PC-3 (cell line): ENCODE measurements around the gene ANAPC15. TPM values are rescaled to one million over a fixed set of nuclear protein-coding genes. Genes with fewer than 3 reads are reported as not detected.

Experiments used
- ATAC-seq: fragments of 200-7000 bp; cut with Tn5 transposase; 2 replicates; pipeline ENCODE4 v1.9.1; 2020; ENCODE audit warnings: mild to moderate bottlenecking, moderate library complexity
- BruUV-seq: library from RNA; stranded (reverse); fragments of 400-500 nt; replicated peaks from 2 replicates; lab custom pipeline; 2021; lab: Mats Ljungman, UMichigan
- CTCF ChIA-PET: fragments of 300-600 bp; sonication (Branson Sonifier 250); formaldehyde crosslinking; loops from one replicate; lab custom pipeline; 2022; ENCODE audit warnings: antibody characterized with exemption; lab: Charles Lee
- POLR2A ChIA-PET: fragments of 300-600 bp; sonication (Branson Sonifier 250); formaldehyde crosslinking; loops from one replicate; lab custom pipeline; 2022; ENCODE audit warnings: antibody characterized with exemption; ENCODE audit not compliant: unreplicated experiment; lab: Charles Lee
- DNase-seq: peaks from one replicate; pipeline ENCODE4 v3.0.0-alpha.2; 2015
- H2AFZ ChIP-seq: fragments of 300-600 bp; sonication (generic); 2 replicates; pipeline ENCODE4 v1.6.0; 2016; ENCODE audit warnings: antibody characterized with exemption, low read length
- H3F3A ChIP-seq: fragments of 300-600 bp; sonication (generic); one replicate; pipeline ENCODE4 v1.6.0; 2017; ENCODE audit warnings: antibody characterized with exemption, low read length, control low read depth, mild to moderate bottlenecking; ENCODE audit not compliant: unreplicated experiment
- H3K27ac ChIP-seq: fragments of 300-600 bp; sonication (generic); 2 replicates; pipeline ENCODE4 v1.5.1; 2016; ENCODE audit warnings: mild to moderate bottlenecking, low read length
- H3K27me3 ChIP-seq: fragments of 300-600 bp; sonication (generic); 2 replicates; pipeline ENCODE4 v1.6.1; 2016; ENCODE audit warnings: low read length, mixed read lengths
- H3K36me3 ChIP-seq: fragments of 300-600 bp; sonication (generic); 2 replicates; pipeline ENCODE4 v1.6.1; 2016; ENCODE audit warnings: low read depth, mixed run types, low read length, mixed read lengths
- H3K4me1 ChIP-seq: fragments of 300-600 bp; sonication (generic); 2 replicates; pipeline ENCODE4 v1.5.1; 2016; ENCODE audit warnings: low read length; ENCODE audit not compliant: insufficient read depth
- H3K4me2 ChIP-seq: fragments of 300-600 bp; sonication (generic); 2 replicates; pipeline ENCODE4 v1.6.0; 2016; ENCODE audit warnings: low read length
- H3K4me3 ChIP-seq: fragments of 300-600 bp; sonication (generic); 2 replicates; pipeline ENCODE4 v1.5.1; 2016; ENCODE audit warnings: mild to moderate bottlenecking, low read length, mixed read lengths
- H3K79me2 ChIP-seq: fragments of 300-600 bp; sonication (generic); 2 replicates; pipeline ENCODE4 v1.6.1; 2017; ENCODE audit warnings: low read length, mixed read lengths
- H3K9ac ChIP-seq: fragments of 300-600 bp; sonication (generic); 2 replicates; pipeline ENCODE4 v1.6.0; 2016; ENCODE audit warnings: mild to moderate bottlenecking, low read length
- H3K9me2 ChIP-seq: fragments of 300-600 bp; sonication (generic); replicated peaks from 2 replicates; pipeline ENCODE4 v1.6.1; 2016; ENCODE audit warnings: mixed run types, low read length, mixed read lengths
- H3K9me3 ChIP-seq: fragments of 300-600 bp; sonication (generic); 2 replicates; pipeline ENCODE4 v1.6.1; 2016; ENCODE audit warnings: low read length, mixed read lengths
- H4K20me1 ChIP-seq: fragments of 300-600 bp; sonication (generic); 2 replicates; pipeline ENCODE4 v1.6.1; 2016; ENCODE audit warnings: low read length, mixed read lengths
- EZH2 ChIP-seq: fragments of 300-600 bp; sonication (generic); IDR thresholded peaks from one replicate; pipeline ENCODE4 v1.6.1; 2017; ENCODE audit warnings: antibody characterized with exemption, mild to moderate bottlenecking, low read length; ENCODE audit not compliant: unreplicated experiment
- EZH2phosphoT487 ChIP-seq: fragments of 300-600 bp; sonication (generic); IDR thresholded peaks from 2 replicates; pipeline ENCODE4 v1.6.1; 2018; ENCODE audit warnings: mild to moderate bottlenecking, antibody characterized with exemption, low read length, borderline replicate concordance
- intact Hi-C: fragments of 100-400 bp; cut with micrococcal nuclease; formaldehyde crosslinking; loops from 2 replicates; pipeline ENCODE4 v1.9.0; 2023
- total RNA-seq: library from RNA; depleted of rRNA; stranded (reverse); fragments of >200 nt; gene quantifications from 2 replicates; pipeline ENCODE4 v1.2.3, GENCODE V29; 2014
- TF ChIP-seq, protein P1 (sequence below): fragments of 300-600 bp; sonication (generic); conservative IDR thresholded peaks from 2 replicates; pipeline ENCODE4 v1.5.1; 2017; ENCODE audit warnings: antibody characterized with exemption, low read depth, mild to moderate bottlenecking, low read length

ANAPC15 gene
- total RNA-seq, 1 experiment from 2014 or later, result 65.4 TPM

DNA sequence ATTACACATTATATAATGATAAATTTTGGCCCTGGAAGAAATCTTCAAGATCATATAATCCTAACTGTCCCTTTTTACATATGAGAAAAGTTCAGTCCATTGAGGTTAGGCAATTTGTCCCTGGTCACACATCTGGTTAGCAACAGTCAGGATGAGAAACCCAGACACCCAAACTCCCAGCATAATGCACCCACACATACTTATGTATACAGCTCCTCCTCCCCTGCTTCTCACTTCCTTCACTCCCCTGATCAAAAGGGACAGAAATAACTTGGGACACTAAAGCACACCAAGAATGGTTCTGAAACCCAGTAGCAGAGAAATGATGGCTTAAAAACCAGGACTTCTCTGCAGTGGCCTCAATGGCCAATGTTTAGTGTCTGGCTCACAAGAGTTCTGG is 43.3 kb downstream of the ANAPC15 start:
- Histone ChIP-seq H3K36me3 (peaks cover 31% of the 10 kb centered on the region; the same call in 1 of the 2 replicates), H3F3A (no peaks in the 10 kb centered on the region), H3K4me2 (peak overlapping the region; percentile 68), H3K79me2 (peaks cover 90% of the 10 kb centered on the region), H3K9me2 (no peaks in the 10 kb centered on the region), H3K9me3 (no peaks in the 10 kb centered on the region), H4K20me1 (peaks cover 21% of the 10 kb centered on the region; the same call in 1 of the 2 replicates), H3K9ac (no peak overlapping the region), H3K27me3 (no peaks in the 10 kb centered on the region), H3K4me1 (peaks cover 45% of the 10 kb centered on the region), H3K4me3 (no peak overlapping the region), H2AFZ (0 out of 2 replicates have a peak overlapping the region, but pooled peaks have one; percentile 17), H3K27ac (peak overlapping the region; percentile 61)
- TF ChIP-seq EZH2phosphoT487, result no peak
- TF ChIP-seq EZH2, result no peak
- TF ChIP-seq, protein P1, sequence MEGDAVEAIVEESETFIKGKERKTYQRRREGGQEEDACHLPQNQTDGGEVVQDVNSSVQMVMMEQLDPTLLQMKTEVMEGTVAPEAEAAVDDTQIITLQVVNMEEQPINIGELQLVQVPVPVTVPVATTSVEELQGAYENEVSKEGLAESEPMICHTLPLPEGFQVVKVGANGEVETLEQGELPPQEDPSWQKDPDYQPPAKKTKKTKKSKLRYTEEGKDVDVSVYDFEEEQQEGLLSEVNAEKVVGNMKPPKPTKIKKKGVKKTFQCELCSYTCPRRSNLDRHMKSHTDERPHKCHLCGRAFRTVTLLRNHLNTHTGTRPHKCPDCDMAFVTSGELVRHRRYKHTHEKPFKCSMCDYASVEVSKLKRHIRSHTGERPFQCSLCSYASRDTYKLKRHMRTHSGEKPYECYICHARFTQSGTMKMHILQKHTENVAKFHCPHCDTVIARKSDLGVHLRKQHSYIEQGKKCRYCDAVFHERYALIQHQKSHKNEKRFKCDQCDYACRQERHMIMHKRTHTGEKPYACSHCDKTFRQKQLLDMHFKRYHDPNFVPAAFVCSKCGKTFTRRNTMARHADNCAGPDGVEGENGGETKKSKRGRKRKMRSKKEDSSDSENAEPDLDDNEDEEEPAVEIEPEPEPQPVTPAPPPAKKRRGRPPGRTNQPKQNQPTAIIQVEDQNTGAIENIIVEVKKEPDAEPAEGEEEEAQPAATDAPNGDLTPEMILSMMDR, result no peak
- ChIA-PET POLR2A (interaction anchor here (0.8 kb wide), 1 partner anchor 29 kb away, joined by 4 read pairs; no protein-coding TSS in a partner anchor), CTCF (no interaction called here)
- ATAC-seq, result no peak
- BruUV-seq, result no TSS peak
- intact Hi-C loops, result no loop called here
- no peak for DNase-seq

DNA sequence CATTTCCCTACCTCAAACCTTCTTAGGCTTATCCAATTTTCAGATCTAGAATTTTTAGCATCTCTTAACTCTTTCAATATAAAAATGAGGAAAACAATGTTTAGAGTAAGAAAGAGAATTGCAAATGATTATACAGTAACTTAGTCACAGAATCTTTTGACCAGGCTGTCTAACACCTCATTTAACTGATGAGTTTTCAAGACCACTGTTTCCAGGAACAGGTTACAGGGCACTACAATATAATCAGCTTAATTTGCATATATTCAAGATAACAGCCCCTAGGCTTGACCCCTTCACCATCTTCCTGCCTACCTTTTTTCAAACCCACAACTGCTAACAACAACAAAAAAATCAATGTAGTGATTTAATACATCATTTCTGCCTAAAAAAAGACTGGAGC is 44.8 kb downstream of the ANAPC15 start:
- intact Hi-C loops, result no loop called here
- ChIA-PET POLR2A (no interaction called here), CTCF (interaction anchor here (0.7 kb wide), 1 partner anchor 470 kb away, joined by 3 read pairs; no protein-coding TSS in a partner anchor)
- no peaks in the 10 kb centered on the region for H3K9me2 ChIP-seq
- no peak overlapping the region for H3K4me2 ChIP-seq
- H3F3A ChIP-seq, result no peaks in the 10 kb centered on the region
- H3K4me3 ChIP-seq, result no peak overlapping the region
- ATAC-seq (no peak), DNase-seq (no peak)
- H3K9me3 ChIP-seq, result no peaks in the 10 kb centered on the region
- H4K20me1 ChIP-seq, result peaks cover 21% of the 10 kb centered on the region; the same call in 1 of the 2 replicates
- H3K9ac ChIP-seq, result no peak overlapping the region
- BruUV-seq, result no TSS peak
- peaks cover 80% of the 10 kb centered on the region for H3K79me2 ChIP-seq
- H3K27ac ChIP-seq, result no peak overlapping the region
- TF ChIP-seq EZH2phosphoT487, result no peak
- no peak for TF ChIP-seq EZH2
- TF ChIP-seq, protein P1, result no peak
- H3K36me3 ChIP-seq, result peaks cover 31% of the 10 kb centered on the region; the same call in 1 of the 2 replicates
- no peak overlapping the region for H2AFZ ChIP-seq
- no peaks in the 10 kb centered on the region for H3K27me3 ChIP-seq
- peaks cover 36% of the 10 kb centered on the region for H3K4me1 ChIP-seq

DNA sequence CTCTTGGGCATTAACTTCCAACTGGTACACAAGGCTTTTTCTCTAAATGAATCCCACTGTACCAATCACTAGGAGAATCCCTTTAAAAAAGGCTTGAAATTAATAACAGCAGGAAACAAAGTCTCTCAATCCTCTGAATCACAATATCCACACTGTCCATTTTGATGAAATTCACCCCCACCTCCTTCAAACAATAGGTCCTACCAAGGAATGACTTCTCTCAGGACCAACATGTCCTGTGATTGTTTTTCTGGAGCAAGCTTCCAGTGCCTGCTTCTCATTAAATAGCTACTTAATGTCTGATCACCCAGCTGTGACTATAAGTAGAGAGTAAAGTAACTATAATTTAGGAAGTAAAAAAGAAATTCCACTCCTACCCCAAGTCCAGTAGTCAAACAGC is 45.2 kb downstream of the ANAPC15 start:
- Histone ChIP-seq H3K9ac (no peak overlapping the region), H3K27ac (no peak overlapping the region), H3K9me3 (no peaks in the 10 kb centered on the region), H3K79me2 (peaks cover 76% of the 10 kb centered on the region), H3K4me2 (no peak overlapping the region), H3K36me3 (peaks cover 31% of the 10 kb centered on the region; the same call in 1 of the 2 replicates), H3K4me1 (peaks cover 32% of the 10 kb centered on the region), H3K27me3 (no peaks in the 10 kb centered on the region), H3K9me2 (no peaks in the 10 kb centered on the region), H2AFZ (no peak overlapping the region), H3F3A (no peaks in the 10 kb centered on the region), H3K4me3 (no peak overlapping the region), H4K20me1 (peaks cover 21% of the 10 kb centered on the region; the same call in 1 of the 2 replicates)
- no peak for ATAC-seq
- intact Hi-C loops, result no loop called here
- ChIA-PET CTCF (no interaction called here), POLR2A (no interaction called here)
- TF ChIP-seq EZH2 (no peak), EZH2phosphoT487 (no peak)
- TF ChIP-seq, protein P1, result no peak
- DNase-seq, result no peak
- no TSS peak for BruUV-seq
